Measurements from ENCODE around the gene S100A12.

- no peak for TF ChIP-seq CTCF (IDR thresholded peaks at IDR 0.05; ENCODE audit: poor library complexity)
- TF ChIP-seq EZH2 (IDR thresholded peaks at IDR 0.05; ENCODE audit: borderline replicate concordance), result no peak
Observed at GRCh38 chr1:153380711-153381110, 5.3 kb upstream of the S100A12 start.

Data from hepatocyte (in vitro differentiated cells).